Measurements from ENCODE around the gene TTLL12.
"Not testable (repeated sequence)": the region's sequence is repeated elsewhere in the genome, so short reads cannot be mapped to it uniquely, and the experiment has no call there.

The TTLL12 gene

DNA sequence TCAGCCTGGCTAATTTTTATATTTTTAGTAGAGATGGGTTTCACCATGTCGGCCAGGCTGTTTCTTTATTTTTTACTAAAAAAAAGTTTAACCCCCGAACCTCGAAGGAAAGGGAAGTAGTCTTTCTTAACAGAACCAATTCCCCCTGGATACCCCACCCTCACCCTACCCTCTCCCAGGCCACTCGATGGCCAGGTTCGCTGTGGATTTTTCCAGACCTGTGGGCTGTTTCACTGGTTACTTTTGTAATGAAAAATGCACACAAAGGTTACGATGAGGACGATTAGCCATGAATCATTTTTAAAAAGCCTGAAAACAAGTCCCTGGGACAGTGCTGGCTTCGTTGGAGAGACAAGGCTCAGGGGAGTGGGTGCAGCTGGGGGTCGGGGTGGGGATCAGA, 33.0 kb downstream of the TTLL12 start:
- DNase-seq (ENCODE audit: low spot score) = no peak

DNA sequence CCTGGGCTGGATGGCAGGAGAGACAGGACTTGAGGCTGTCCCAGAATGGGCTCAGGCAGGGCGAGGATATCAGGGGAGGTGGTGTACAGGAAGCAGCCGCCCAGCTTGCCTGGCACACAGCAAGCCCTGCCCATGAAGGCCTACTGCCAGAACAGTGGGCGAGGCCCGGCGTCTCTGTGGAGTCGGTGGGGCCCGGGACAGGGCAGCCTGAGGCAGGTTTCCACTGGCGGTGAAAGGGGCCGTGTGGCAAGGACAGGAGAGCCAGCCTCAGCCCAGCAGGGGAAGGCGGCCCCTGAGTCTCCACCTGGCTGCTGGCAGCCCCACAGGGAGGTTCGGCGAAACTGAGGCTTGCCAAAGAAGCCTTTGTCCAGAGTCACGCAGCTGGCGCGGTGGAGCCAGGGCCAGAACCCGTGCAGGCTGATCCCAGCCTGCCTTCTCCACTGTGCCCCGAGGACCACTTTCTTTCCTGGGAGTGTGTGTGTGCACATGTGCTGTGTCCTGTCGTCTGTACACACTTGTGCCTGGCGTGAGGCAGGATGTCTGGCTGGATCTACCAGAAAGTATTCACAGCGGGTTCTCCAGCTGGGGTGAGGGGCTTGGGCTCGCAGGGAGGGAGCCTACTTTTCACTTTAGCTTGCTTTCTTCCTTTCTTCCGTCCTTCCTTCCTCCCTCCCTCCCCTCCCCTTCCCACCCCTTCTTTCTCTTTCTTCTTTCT, 34.4 kb downstream of the TTLL12 start:
- DNase-seq (ENCODE audit: low spot score) = peak; percentile 89

DNA sequence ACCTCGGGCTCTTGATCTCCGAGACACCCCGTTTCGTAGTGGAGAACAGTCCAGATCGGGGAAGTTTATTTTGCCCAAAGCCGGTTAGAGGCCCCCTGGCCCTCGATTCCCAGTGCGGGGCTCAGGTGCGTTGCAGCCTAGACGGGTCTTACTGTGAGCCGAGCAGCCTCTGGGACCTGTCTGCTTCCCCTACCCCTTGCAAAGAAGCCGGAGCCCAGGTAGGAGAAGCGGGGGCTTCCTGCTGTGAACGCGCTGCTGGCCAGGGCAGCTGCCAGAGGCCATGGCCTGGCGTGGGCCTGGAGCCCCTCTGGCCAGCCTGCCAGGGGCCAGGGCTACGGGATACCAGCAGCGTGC, 35.0 kb downstream of the TTLL12 start:
- no peak for DNase-seq (ENCODE audit: low spot score)

DNA sequence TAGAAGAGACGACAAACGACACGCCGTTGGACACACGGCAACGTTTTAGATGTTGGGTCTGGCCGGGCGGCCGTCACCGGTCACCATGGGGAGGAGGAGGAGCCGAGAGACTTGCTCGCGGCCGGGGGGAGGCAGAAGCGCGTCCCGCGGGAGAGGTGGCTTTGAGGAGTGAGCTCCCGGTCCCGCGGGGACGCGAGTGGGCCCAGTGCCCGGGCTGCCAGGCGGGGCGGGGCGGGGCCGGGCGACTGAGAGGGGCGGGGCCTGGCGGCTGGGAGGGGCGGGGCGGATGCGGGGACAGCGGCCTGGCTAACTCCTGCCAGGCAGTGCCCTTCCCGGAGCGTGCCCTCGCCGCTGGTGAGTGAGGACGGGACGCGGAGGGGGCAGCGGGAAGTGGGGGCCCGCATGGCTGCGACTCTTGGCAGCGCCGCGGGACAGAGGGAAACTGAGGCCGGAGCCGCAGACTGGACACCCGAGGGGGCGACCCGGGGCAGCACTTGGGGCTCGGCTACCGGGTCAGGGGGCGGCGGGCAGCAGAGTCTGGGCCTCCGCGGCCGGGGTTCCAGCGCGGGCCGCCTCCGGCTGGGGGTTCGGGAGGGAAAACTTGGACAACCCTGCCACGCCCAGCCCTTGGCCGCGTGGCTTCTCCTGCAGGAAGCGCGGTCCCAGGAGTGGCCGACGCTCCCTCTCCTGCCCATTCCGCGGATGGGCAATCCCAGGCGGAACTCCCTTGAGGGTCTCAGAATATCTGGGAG, 35.5 kb downstream of the TTLL12 start, which contains the start of gene TSPO:
TSS of gene TSPO (plus strand) at position 309 of the 752 bp plus-strand sequence. CDS start 7,680 bp downstream, outside the sequence.
- peak; percentile 72 for DNase-seq (ENCODE audit: low spot score)

DNA sequence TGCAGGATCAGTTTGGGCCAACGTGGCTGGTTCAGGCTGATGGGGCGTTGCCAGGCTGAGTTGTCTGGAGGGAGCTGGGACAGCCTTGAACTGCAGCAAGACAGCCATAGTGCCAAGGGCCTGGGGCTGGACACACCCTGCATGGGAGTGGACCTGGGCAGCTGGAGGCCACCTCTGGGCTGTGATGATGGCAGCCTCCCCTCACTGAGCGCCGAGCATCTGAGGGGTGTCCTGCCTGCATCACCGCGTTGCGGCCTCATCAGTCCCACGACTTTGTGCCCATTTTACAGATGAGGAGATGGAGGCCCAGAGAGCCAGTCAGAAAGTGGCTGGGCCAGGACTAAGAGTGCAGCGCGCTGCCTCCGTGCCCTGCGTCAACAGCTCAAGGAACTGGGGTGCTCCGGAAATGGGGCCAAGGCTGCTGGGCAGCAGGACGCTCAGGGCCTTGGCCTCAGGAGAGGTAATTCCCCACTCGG, 36.2 kb downstream of the TTLL12 start:
- no peak for DNase-seq (ENCODE audit: low spot score)

DNA sequence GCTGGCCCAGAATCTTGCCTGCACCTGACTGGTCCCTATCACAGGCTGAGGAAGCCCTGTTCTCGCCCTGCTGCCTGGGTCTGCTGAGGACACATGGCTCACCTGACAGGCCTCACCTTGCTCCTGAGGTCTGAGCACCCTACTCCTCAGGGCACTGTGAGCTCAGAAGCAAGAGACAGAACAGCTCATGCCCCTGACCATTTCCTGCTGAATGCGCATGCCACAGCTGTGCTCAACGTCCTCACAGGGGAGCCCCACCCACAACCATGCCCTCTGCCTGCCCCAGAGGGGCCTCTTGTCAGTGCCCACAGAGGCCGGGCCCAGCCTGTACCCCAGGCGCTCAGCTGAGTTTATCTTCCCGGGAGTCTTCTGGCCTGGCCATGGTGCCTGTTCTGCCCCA, 38.4 kb downstream of the TTLL12 start:
- DNase-seq (ENCODE audit: low spot score) = no peak

DNA sequence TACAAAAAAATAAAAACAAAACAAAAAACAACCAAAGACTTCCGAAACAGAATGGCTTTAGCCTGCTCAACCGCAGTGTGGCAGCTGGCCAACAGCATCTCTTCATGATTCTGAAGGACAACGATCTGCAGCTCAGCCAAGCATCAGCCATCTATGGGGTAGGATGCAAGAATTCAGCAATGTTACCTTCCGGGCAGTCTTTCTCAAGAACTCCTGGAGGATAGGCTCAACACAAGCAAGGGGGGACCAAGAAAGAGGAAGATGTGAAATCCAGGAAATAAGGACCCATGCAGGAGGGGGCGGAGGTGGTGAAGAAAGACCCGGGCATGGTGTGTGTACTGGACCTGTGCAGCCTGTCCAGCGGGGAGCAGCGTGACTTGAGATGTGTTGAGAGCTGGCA, 39.1 kb downstream of the TTLL12 start:
- no peak for DNase-seq (ENCODE audit: low spot score)

DNA sequence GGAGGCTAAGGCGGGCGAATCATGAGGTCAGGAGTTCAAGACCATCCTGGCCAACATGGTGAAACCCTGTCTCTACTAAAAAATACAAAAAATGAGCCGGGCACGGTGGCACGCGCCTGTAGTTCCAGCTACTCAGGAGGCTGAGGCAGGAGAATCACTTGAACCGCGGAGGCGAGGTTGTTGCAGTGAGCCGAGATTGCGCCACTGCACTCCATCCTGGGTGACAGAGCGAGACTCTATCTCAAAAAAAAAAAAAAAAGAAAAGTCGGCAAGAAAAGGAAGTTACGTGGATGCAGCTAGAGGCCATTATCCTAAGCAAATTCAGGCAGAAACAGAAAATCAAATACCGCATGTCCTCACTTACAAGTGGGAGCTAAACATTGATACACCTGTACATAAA, 40.6 kb downstream of the TTLL12 start:
- DNase-seq (ENCODE audit: low spot score) = not testable (repeated sequence)

DNA sequence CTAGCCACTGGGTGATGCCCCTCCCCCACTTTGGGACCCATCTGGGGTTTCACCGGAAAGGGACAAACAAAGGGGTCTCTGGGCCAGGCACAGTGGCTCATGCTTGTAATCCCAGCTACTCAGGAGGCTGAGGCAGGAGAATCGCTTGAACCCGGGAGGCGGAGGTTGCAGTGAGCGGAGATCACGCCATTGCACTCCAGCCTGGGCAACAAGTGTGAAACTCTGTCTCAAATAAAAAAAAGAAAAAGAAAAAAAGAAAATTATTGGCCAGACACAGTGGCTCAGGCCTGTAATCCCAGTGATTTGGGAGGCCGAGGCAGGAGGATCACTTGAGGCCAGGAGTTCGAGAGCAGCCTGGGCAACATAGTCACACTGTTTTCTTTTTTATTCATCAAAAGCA, 41.6 kb downstream of the TTLL12 start:
- not testable (repeated sequence) for DNase-seq (ENCODE audit: low spot score)

DNA sequence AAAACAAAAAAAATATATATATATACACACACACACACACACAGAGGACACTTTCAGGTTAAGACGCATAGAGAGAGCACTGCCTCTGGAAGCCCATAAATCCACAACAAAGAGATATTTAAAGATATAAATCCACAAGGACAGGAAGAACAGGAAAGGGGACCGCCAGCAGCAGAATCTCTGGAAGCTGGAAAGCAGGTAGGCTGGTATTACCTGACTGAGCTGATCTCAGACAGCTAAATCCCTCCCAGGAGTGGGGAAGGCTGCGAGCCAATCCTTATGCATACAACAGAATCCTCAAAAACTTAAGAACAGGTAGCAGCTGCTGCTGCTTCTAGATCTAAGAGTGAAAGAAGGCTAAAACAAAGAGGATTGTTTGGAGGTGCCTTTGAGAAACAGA, 42.0 kb downstream of the TTLL12 start:
- no peak for DNase-seq (ENCODE audit: low spot score)

DNA sequence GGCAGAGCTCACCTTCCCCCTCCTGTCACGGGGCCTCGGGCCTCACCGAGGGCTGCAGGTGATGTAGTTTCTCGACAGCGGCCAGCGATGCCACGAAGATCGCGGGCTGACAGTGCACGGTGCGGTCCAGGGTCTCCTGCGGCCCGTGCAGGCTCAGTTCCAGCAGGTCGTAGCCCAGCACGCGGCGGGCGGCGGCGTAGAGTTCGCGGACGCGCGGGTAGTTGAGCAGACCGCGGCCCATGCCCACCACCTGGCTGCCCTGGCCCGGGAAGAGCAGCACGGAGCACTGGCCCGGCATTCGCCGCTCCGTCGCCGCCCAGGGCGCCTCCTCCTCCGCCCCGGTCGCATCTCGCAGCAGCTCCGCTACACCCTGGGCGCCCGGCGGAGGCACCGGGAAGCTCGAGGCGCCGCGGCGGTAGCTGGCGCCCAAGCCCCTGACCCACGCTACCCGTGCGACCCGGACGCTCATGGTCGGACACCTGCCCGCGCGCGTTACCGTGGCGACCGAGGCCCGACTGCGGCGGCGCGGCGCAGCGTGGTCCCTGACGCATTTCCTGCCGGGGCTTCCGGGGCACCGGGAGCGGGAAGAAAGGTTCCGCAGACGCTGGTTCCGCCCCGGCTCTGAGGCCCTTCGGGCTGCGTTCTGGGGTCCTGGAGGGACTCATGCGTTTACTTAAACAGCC, 43.9 kb downstream of the TTLL12 start, which contains the start of gene MCAT:
TSS of gene MCAT (minus strand) at position 519 of the 683 bp plus-strand sequence. CDS start at position 469, 50 bp downstream.
- DNase-seq (ENCODE audit: low spot score) = peak; percentile 82

DNA sequence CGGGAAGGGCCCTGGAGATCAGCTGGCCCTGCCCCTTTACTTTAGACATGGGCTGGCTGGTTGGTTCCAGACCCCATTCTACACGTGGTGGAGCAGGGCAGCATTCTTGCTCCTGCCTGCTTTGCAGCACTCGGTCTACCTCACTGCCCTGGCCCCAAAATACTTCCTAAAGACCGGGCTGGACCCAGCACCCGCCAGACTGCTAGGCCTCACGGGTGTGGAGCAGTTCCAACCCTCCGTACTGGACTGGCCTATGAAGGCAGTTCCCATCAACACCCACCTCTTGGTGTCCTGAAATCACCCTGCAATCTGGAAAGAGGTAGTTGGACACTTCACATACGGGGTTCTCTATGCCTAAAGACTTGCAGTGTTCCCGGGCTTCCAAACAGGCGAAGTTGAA, 50.1 kb downstream of the TTLL12 start:
- no peak for DNase-seq (ENCODE audit: low spot score)

DNA sequence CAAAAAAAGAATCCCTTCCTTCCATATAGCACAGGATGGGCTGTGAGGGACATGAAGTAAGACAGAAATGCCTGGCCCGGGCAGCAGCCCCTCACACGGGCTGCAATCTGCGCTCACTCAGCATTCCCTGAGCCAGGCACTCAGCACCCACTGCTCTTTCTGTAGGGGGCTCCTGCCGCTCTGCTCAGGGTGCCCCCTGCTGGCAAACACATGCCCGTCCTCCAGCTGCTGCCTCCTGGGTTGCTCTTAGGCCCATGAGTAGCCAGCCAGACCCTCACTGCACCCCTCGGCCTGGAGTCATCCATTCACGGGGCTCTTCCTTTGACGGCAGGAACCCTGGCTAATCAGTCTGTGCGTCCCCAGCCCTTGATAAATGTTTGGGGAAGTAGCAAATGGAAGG, 50.7 kb downstream of the TTLL12 start:
- DNase-seq (ENCODE audit: low spot score) = peak; percentile 46

DNA sequence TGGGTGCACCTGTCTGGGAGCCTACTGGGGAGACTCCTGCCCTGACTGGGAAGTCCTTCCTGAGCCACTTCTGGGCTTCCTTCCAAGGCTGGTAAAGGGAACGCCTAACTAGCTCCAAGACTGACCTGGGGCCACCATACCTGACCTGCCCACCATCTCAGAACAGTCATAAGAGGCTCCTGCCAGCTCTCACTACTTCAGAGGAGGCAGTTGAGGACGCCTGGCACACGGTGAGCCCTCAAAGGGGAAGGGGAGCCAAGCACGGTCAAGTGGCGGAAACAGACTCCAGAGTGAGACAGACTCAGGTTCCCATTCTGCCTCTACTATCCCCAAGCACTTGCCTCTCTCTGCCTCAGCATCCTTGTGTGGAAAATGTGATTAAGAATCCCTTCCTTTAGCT, 51.4 kb downstream of the TTLL12 start:
- DNase-seq (ENCODE audit: low spot score) = no peak

DNA sequence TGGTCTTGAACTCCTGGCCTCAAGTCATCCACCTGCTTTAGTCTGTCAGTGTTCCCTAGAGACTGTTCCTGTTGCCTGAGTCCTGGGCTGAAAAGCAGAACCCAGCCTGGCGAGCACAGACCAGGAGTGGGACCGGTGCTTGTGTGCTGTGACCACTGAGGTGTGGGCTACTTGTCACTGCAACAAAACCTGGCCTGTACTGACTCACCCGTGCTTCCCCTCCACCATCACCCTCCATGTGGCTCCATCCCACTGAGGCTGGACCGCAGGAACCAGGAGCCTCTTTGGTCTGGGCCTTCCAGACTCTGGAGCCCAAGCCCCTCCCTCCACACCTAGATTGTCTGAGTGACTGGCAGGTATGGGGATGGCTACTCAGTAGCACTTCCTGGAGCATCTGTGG, 52.4 kb downstream of the TTLL12 start:
- DNase-seq (ENCODE audit: low spot score) = no peak

DNA sequence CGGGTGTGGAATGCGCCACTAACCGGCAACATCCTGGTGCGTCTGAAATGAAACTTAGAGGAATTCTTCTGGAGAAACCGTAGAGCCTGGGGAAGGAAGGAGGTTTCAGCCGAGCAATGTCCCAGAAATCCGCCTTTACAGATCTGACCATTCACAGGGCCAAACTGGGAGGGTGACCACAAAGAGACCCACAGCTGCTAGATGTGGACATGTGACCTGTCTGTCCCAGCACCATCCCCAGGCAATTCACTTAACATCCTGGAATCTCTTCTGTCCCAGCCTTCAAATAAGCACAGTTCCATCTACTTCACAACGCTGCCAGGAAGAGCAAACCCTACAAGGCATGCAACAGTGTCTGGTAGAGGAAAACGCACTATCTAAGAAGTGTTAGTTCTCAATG, 53.5 kb downstream of the TTLL12 start:
- no peak for DNase-seq (ENCODE audit: low spot score)

DNA sequence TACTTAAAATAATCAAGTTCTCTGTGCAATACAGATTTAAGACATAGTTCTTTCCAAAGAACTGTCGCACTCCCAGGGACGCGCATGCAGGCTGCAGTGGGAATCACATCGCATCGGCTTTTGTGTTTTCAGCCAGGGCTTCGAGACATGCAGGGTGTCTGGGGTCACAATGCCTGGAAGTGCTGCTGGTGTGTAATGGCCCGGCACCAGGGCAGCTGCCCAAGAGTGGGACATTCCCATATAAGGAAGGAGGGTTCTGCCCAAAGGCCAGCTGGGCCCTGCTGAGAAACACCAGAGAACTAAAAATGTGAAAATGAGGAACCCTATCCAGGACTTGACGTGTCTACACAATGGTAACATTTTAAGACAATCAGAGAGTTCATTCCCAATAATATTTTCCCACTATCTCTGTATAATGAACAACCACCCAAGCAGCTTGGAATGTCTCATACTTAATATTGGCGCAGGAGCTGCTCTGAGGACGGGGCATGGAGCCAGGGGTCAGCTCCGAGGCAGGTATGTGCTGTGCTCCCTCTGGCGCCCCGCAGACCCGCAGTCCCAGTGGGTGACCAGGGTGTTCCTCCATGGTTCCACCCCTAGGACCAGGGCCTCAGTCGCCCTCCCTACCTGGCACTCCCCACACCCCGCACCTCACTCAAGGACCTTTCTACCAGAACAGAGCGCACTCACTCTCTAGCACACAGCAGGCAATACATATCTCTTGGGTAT, 55.0 kb downstream of the TTLL12 start:
- DNase-seq (ENCODE audit: low spot score) = no peak

DNA sequence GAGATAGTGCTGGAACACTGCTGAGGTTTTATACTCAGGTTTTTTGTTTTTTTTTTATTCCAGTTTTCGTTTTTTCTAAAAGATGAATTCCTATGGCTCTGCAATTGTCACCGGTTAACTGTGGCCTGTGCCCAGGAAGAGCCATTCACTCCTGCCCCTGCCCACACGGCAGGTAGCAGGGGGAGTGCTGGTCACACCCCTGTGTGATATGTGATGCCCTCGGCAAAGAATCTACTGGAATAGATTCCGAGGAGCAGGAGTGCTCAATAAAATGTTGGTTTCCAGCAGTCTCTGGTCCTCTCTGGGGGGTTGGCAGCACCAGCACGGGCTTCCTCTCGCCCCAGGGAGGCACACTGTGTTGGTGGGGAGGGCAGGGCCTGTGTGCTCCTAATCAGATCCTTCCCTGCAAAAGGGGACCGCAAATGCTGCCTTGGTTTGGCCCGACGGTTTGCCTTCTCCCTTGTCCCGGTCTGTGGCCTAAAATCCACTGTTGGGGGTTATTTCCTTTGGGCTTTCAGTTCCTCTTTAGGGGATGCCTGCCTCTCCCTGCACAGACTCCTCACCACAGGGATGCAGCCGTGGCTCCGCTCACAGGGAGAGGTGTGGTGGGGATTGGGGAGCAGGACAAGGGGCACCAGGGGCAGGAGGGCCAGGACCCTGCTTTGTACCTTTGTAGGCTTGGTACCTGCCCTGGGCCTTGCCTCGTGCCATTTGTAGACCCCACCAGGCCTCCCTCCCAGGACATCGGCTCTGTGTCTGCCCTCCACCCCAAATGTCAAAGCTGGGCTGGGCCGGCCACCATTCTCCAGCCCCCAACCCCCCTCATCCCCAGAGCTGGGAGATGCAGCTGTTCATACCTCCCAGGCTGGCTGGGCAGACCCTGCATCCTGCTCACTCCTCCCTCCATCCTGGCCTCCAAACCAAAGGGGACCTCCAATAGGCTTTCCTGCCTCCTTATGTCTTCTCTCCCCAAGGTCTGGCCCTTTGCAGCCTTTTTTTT, 57.2 kb downstream of the TTLL12 start:
- DNase-seq (ENCODE audit: low spot score) = no peak

DNA sequence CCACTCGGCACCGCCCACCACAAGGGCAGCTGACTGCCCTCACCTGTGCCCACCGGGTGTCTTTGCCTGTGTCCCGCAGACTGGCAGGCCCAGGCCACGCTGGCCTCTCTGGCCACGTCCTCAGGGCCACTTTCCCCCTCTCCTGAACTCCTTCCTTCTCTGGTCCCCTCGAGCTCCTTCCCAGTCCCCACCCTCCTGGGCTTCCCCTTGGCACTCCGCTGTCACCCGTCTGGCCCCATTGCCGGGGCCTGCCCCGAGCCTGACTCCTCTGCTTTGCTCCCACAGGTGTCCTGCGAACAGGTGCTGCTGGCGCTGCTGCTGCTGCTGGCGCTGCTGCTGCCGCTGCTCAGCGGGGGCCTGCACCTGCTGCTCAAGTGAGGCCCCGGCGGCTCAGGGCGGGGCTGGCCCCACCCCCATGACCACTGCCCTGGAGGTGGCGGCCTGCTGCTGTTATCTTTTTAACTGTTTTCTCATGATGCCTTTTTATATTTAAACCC, 58.0 kb downstream of the TTLL12 start:
- no peak for DNase-seq (ENCODE audit: low spot score)

DNA sequence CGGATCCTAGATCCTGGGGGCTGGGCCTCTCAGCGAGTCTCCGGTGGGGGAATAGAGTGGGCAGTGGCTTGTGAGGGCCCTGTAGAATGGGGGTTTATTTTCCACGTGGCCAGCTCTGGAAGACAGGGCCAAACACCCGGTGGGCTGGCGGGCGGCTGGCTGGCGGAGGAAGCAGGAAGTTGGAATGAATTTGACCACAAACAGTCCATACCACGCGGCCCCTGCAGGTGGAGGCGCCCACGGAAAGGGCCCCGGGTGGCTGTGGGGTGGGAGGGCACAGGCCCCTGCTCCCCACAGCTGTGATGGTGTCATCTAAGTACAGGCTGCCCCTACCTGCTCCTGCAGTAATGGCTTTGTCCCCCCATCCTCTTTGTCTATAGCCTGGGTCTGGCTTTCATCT, 58.8 kb downstream of the TTLL12 start:
- no peak for DNase-seq (ENCODE audit: low spot score)
